Liver (tissue), 9 donors: ENCODE data around the gene OSBPL10. TPM values are rescaled to one million over a fixed set of nuclear protein-coding genes. Genes with fewer than 3 reads are reported as not detected.

ENCODE experiments used
- DNase-seq: peaks from one replicate; pipeline ENCODE4 v3.0.0-alpha.2; 2017; ENCODE audit warnings: low spot score
- H3K27ac ChIP-seq, 2 donors: one replicate each; pipeline ENCODE4 v1.7.0; 2013; ENCODE audit warnings: inconsistent platforms in 2 of 2, low read length in 2 of 2, control low read depth in 1 of 2, low read depth in 1 of 2, mild to moderate bottlenecking in 1 of 2
- H3K27me3 ChIP-seq, 4 donors: one replicate each; pipeline versions ENCODE4 v1.6.1 to v1.7.0; 2013; ENCODE audit warnings: low read length in 3 of 4, inconsistent platforms in 1 of 4, mild to moderate bottlenecking in 1 of 4, moderate library complexity in 1 of 4; ENCODE audit not compliant: control insufficient read depth in 4 of 4, insufficient read depth in 4 of 4
- H3K36me3 ChIP-seq, 4 donors: one replicate each; pipeline versions ENCODE4 v1.6.1 to v1.7.0; 2013; ENCODE audit warnings: low read length in 3 of 4, mild to moderate bottlenecking in 3 of 4, low read depth in 1 of 4, moderate library complexity in 1 of 4; ENCODE audit not compliant: control insufficient read depth in 4 of 4, insufficient read depth in 3 of 4
- H3K4me1 ChIP-seq, 4 donors: one replicate each; pipeline versions ENCODE4 v1.6.1 to v1.7.0; 2013; ENCODE audit warnings: low read length in 3 of 4, mild to moderate bottlenecking in 3 of 4, moderate library complexity in 1 of 4; ENCODE audit not compliant: control insufficient read depth in 4 of 4, insufficient read depth in 4 of 4
- H3K4me3 ChIP-seq, 3 donors: one replicate each; pipeline versions ENCODE4 v1.6.1 to v1.7.0; 2013; ENCODE audit warnings: low read length in 3 of 3, control low read depth in 1 of 3, low read depth in 1 of 3, mild to moderate bottlenecking in 1 of 3
- H3K9ac ChIP-seq, 2 donors: one replicate each; pipeline ENCODE4 v1.7.0; 2013; ENCODE audit warnings: low read length in 2 of 2, mild to moderate bottlenecking in 2 of 2, moderate library complexity in 2 of 2, control low read depth in 1 of 2, low read depth in 1 of 2
- H3K9me3 ChIP-seq, 4 donors: one replicate each; pipeline versions ENCODE4 v1.6.1 to v1.7.0; 2013; ENCODE audit warnings: low read length in 3 of 4; ENCODE audit not compliant: control insufficient read depth in 4 of 4
- EGR1 ChIP-seq, 2 donors: IDR thresholded peaks; 2 replicates each; pipeline ENCODE4 v1.6.1; 2016 to 2018; ENCODE audit warnings: antibody characterized with exemption in 2 of 2, low read depth in 2 of 2
- FOXA1 ChIP-seq: IDR thresholded peaks from 2 replicates; pipeline ENCODE4 v1.6.1; 2016; ENCODE audit warnings: antibody characterized with exemption
- FOXA2 ChIP-seq: IDR thresholded peaks from 2 replicates; pipeline ENCODE4 v1.6.1; 2016; ENCODE audit warnings: antibody characterized with exemption
- GABPA ChIP-seq, 2 donors: IDR thresholded peaks in 1 of 2; conservative IDR thresholded peaks in 1 of 2; 2 replicates each; pipeline ENCODE4 v1.6.1; 2016; ENCODE audit warnings: antibody characterized with exemption in 2 of 2, mild to moderate bottlenecking in 1 of 2, moderate library complexity in 1 of 2
- HNF4G ChIP-seq: IDR thresholded peaks from 2 replicates; pipeline ENCODE4 v1.6.1; 2016; ENCODE audit warnings: antibody characterized with exemption
- JUND ChIP-seq, 2 donors: IDR thresholded peaks; 2 replicates each; pipeline ENCODE4 v1.6.1; 2016; ENCODE audit warnings: antibody characterized with exemption in 2 of 2
- NR2F2 ChIP-seq: IDR thresholded peaks from 2 replicates; pipeline ENCODE4 v1.6.1; 2016; ENCODE audit warnings: antibody characterized with exemption
- RAD21 ChIP-seq, 2 donors: IDR thresholded peaks; 2 replicates each; pipeline ENCODE4 v1.6.1; 2016; ENCODE audit warnings: antibody characterized with exemption in 2 of 2, mild to moderate bottlenecking in 2 of 2
- RXRA ChIP-seq, 2 donors: IDR thresholded peaks; 2 replicates each; pipeline ENCODE4 v1.6.1; 2017 to 2018; ENCODE audit warnings: antibody characterized with exemption in 2 of 2, mild to moderate bottlenecking in 1 of 2
- SP1 ChIP-seq: IDR thresholded peaks from 2 replicates; pipeline ENCODE4 v1.6.1; 2018; ENCODE audit warnings: antibody characterized with exemption, mild to moderate bottlenecking
- TAF1 ChIP-seq: conservative IDR thresholded peaks from 2 replicates; pipeline ENCODE4 v1.6.1; 2016; ENCODE audit warnings: antibody characterized with exemption, mild to moderate bottlenecking
- WGBS: extraction: QIAGEN DNeasy Blood & Tissue Kit; methylation state at CpG from one replicate; pipeline ENCODE4 v1.1.7; 2013; 5-methylcytosine and 5-hydroxymethylcytosine counted together
- polyA plus RNA-seq, 2 donors: library from polyadenylated mRNA; stranded (reverse) in 1 of 2; unstranded in 1 of 2; fragments of 200-250 nt in 1 of 2; fragments of >200 nt in 1 of 2; fragmentation: Nextera tagmentation in 1 of 2; extraction: Ambion mirVana in 1 of 2; gene quantifications; one replicate each; pipeline versions ENCODE4 v1.2.1 to v1.2.3, GENCODE V29; 2013 to 2015
- total RNA-seq, 2 donors: library from RNA; depleted of rRNA; stranded (reverse); fragments of >200 nt; gene quantifications; one replicate each; pipeline ENCODE4 v1.2.3, GENCODE V29; 2014
- TF ChIP-seq, protein P1 (sequence below): IDR thresholded peaks from 2 replicates; pipeline ENCODE4 v1.6.1; 2016; ENCODE audit warnings: antibody characterized with exemption
- TF ChIP-seq, protein P2 (sequence below): IDR thresholded peaks from 2 replicates; pipeline ENCODE4 v1.6.1; 2016; ENCODE audit warnings: antibody characterized with exemption, mild to moderate bottlenecking
- TF ChIP-seq, protein P3 (sequence below): IDR thresholded peaks from 2 replicates; pipeline ENCODE4 v1.6.1; 2016; ENCODE audit warnings: antibody characterized with exemption
- TF ChIP-seq, protein P4 (sequence below): fragments of 150-350 bp; IDR thresholded peaks from 2 replicates; pipeline ENCODE4 v1.5.1; 2017; ENCODE audit warnings: improper control_type of control experiment, low read depth, low read length; ENCODE audit not compliant: missing input control
- TF ChIP-seq, protein P5 (sequence below): IDR thresholded peaks from 2 replicates; pipeline ENCODE4 v1.6.1; 2016; ENCODE audit warnings: antibody characterized with exemption
- donor health status: healthy.
- donor health status: healthy.
- donor health status: healthy.
- donor health status: healthy.
- donor health status: healthy.

The OSBPL10 gene
- total and polyA plus RNA-seq, 4 donors: 0.75 to 4.0 (median 1.7) TPM

DNA sequence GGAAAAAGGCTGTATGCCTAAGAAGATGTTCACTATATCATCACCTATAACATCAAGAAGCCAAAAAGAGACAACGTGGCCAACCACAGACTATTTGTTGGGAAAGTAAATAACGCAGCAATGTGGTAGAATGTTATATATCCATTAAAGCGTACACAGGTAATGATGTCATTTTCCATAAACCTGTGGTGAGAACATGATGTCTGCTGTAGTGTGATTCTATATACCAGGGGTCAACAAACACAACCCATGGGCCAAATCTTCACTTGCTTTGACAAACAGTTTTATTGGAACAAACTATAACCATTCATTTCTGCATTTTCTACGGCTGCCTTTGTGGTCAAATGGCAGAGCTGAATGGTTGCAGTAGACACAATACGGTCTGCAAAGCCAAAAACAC lies 287.7 kb downstream of the OSBPL10 start:
- no peak for DNase-seq
- Histone ChIP-seq H3K27ac (no peak overlapping the region), H3K27me3 (no peaks in the 10 kb centered on the region), H3K4me3 (no peak overlapping the region), H3K9ac (no peak overlapping the region), H3K36me3 (no peaks in the 10 kb centered on the region), H3K9me3 (no peaks in the 10 kb centered on the region), H3K4me1 (no peaks in the 10 kb centered on the region)
- TF ChIP-seq, protein P1, sequence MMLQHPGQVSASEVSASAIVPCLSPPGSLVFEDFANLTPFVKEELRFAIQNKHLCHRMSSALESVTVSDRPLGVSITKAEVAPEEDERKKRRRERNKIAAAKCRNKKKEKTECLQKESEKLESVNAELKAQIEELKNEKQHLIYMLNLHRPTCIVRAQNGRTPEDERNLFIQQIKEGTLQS: no peak
- TF ChIP-seq NR2F2: peak; percentile 1
- TF ChIP-seq, protein P2, sequence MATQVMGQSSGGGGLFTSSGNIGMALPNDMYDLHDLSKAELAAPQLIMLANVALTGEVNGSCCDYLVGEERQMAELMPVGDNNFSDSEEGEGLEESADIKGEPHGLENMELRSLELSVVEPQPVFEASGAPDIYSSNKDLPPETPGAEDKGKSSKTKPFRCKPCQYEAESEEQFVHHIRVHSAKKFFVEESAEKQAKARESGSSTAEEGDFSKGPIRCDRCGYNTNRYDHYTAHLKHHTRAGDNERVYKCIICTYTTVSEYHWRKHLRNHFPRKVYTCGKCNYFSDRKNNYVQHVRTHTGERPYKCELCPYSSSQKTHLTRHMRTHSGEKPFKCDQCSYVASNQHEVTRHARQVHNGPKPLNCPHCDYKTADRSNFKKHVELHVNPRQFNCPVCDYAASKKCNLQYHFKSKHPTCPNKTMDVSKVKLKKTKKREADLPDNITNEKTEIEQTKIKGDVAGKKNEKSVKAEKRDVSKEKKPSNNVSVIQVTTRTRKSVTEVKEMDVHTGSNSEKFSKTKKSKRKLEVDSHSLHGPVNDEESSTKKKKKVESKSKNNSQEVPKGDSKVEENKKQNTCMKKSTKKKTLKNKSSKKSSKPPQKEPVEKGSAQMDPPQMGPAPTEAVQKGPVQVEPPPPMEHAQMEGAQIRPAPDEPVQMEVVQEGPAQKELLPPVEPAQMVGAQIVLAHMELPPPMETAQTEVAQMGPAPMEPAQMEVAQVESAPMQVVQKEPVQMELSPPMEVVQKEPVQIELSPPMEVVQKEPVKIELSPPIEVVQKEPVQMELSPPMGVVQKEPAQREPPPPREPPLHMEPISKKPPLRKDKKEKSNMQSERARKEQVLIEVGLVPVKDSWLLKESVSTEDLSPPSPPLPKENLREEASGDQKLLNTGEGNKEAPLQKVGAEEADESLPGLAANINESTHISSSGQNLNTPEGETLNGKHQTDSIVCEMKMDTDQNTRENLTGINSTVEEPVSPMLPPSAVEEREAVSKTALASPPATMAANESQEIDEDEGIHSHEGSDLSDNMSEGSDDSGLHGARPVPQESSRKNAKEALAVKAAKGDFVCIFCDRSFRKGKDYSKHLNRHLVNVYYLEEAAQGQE: no peak
- no peak for TF ChIP-seq FOXA2
- TF ChIP-seq GABPA (IDR thresholded peaks at IDR 0.05 in 1 of 2, conservative IDR thresholded peaks at IDR 0.05 in 1 of 2): no peak
- 92% methylated on average over 5 of the region's 5 CpGs for WGBS

DNA sequence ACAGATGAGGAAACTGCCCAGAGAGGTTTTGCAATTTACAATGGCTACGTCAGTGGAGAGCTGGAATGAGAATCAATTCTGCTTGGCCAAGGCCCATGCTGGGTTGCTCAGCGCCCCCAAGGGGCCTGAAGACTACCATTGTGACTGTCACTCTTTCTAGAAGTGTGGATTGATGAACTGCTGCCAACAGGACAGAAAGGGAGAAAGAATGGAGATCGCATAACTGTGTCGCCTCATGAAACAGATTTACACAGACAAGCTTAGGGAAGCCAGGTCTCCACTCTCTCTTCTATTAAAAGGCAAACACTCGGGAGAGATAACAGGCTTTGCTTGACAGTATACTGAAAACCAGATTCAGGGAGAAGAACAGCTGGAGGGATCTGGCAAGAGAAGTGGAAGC lies 288.3 kb downstream of the OSBPL10 start:
- DNase-seq: no peak
- 75% methylated on average over 5 of the region's 5 CpGs for WGBS

DNA sequence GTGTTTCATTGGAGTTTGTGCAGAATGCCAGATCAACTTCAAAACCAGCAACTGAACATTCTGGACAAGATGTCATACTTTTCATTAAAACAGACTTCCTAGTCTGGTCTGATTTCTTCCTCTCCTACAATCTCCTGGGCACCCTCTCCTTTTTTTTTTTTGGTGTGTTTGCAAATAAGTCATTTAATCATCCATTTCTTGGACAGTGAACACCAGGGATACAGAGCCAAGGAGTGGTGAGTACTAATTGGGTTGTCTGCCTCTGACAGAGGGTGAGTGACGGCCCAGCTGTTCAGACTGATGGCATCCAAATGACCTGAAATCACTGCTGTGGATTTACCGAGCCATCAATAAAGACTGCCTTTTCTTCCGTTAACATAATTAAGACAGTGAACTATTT lies 290.3 kb downstream of the OSBPL10 start:
- H3K4me1 ChIP-seq: no peaks in the 10 kb centered on the region
- no peaks in the 10 kb centered on the region for H3K36me3 ChIP-seq
- no peak for DNase-seq
- no peak overlapping the region for H3K27ac ChIP-seq
- H3K9ac ChIP-seq: no peak overlapping the region
- H3K27me3 ChIP-seq: no peaks in the 10 kb centered on the region
- 90% methylated on average over 3 of the region's 3 CpGs for WGBS
- no peak overlapping the region for H3K4me3 ChIP-seq
- no peaks in the 10 kb centered on the region for H3K9me3 ChIP-seq
- TF ChIP-seq SP1: no peak
- TF ChIP-seq TAF1: no peak
- no peak for TF ChIP-seq EGR1 (IDR thresholded peaks at IDR 0.05; ENCODE audit: low read depth in 2 of 2)
- TF ChIP-seq RXRA (IDR thresholded peaks at IDR 0.05): no peak
- TF ChIP-seq, protein P3, sequence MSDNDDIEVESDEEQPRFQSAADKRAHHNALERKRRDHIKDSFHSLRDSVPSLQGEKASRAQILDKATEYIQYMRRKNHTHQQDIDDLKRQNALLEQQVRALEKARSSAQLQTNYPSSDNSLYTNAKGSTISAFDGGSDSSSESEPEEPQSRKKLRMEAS: no peak
- no peak for TF ChIP-seq GABPA (IDR thresholded peaks at IDR 0.05 in 1 of 2, conservative IDR thresholded peaks at IDR 0.05 in 1 of 2)
- no peak for TF ChIP-seq FOXA1
- TF ChIP-seq, protein P4, sequence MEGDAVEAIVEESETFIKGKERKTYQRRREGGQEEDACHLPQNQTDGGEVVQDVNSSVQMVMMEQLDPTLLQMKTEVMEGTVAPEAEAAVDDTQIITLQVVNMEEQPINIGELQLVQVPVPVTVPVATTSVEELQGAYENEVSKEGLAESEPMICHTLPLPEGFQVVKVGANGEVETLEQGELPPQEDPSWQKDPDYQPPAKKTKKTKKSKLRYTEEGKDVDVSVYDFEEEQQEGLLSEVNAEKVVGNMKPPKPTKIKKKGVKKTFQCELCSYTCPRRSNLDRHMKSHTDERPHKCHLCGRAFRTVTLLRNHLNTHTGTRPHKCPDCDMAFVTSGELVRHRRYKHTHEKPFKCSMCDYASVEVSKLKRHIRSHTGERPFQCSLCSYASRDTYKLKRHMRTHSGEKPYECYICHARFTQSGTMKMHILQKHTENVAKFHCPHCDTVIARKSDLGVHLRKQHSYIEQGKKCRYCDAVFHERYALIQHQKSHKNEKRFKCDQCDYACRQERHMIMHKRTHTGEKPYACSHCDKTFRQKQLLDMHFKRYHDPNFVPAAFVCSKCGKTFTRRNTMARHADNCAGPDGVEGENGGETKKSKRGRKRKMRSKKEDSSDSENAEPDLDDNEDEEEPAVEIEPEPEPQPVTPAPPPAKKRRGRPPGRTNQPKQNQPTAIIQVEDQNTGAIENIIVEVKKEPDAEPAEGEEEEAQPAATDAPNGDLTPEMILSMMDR: no peak
- no peak for TF ChIP-seq JUND (IDR thresholded peaks at IDR 0.05)
- TF ChIP-seq, protein P1: no peak
- TF ChIP-seq NR2F2: no peak

More for the DNA sequence above, 288.3 kb downstream of the OSBPL10 start:
- Histone ChIP-seq H3K4me3 (no peak overlapping the region), H3K9me3 (no peaks in the 10 kb centered on the region), H3K27ac (no peak overlapping the region), H3K36me3 (no peaks in the 10 kb centered on the region), H3K9ac (no peak overlapping the region), H3K27me3 (no peaks in the 10 kb centered on the region), H3K4me1 (no peaks in the 10 kb centered on the region)
- TF ChIP-seq RXRA (IDR thresholded peaks at IDR 0.05) (no peak), JUND (IDR thresholded peaks at IDR 0.05) (no peak), HNF4G (no peak), RAD21 (IDR thresholded peaks at IDR 0.05) (no peak), FOXA2 (no peak)
- TF ChIP-seq, protein P5, sequence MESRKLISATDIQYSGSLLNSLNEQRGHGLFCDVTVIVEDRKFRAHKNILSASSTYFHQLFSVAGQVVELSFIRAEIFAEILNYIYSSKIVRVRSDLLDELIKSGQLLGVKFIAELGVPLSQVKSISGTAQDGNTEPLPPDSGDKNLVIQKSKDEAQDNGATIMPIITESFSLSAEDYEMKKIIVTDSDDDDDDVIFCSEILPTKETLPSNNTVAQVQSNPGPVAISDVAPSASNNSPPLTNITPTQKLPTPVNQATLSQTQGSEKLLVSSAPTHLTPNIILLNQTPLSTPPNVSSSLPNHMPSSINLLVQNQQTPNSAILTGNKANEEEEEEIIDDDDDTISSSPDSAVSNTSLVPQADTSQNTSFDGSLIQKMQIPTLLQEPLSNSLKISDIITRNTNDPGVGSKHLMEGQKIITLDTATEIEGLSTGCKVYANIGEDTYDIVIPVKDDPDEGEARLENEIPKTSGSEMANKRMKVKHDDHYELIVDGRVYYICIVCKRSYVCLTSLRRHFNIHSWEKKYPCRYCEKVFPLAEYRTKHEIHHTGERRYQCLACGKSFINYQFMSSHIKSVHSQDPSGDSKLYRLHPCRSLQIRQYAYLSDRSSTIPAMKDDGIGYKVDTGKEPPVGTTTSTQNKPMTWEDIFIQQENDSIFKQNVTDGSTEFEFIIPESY: no peak
- TF ChIP-seq, protein P1: no peak
